ENCODE data around the gene XPO1. TPM values are rescaled to one million over a fixed set of nuclear protein-coding genes. Genes with fewer than 3 reads are reported as not detected.
"Not testable (repeated sequence)": the region's sequence is repeated elsewhere in the genome, so short reads cannot be mapped to it uniquely, and the experiment has no call there.

Gene XPO1
- total RNA-seq, 1 donor from 2014 or later = 103 TPM

- no peak overlapping the region for H3K27ac Mint-ChIP-seq (ENCODE audit: unreplicated experiment)
- TF ChIP-seq, protein P1, sequence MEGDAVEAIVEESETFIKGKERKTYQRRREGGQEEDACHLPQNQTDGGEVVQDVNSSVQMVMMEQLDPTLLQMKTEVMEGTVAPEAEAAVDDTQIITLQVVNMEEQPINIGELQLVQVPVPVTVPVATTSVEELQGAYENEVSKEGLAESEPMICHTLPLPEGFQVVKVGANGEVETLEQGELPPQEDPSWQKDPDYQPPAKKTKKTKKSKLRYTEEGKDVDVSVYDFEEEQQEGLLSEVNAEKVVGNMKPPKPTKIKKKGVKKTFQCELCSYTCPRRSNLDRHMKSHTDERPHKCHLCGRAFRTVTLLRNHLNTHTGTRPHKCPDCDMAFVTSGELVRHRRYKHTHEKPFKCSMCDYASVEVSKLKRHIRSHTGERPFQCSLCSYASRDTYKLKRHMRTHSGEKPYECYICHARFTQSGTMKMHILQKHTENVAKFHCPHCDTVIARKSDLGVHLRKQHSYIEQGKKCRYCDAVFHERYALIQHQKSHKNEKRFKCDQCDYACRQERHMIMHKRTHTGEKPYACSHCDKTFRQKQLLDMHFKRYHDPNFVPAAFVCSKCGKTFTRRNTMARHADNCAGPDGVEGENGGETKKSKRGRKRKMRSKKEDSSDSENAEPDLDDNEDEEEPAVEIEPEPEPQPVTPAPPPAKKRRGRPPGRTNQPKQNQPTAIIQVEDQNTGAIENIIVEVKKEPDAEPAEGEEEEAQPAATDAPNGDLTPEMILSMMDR (IDR thresholded peaks at IDR 0.05; ENCODE audit: partially characterized antibody, unreplicated experiment) = no peak
- no peak for DNase-seq
- peaks cover 2% of the 10 kb centered on the region for H3K9me3 Mint-ChIP-seq (ENCODE audit: unreplicated experiment)
- no peak overlapping the region for H3K4me3 Mint-ChIP-seq (ENCODE audit: unreplicated experiment)
- peaks cover 3% of the 10 kb centered on the region for H3K27me3 Mint-ChIP-seq (ENCODE audit: unreplicated experiment)
- no peaks in the 10 kb centered on the region for H3K36me3 Mint-ChIP-seq (ENCODE audit: unreplicated experiment)
- no peaks in the 10 kb centered on the region for H3K4me1 Mint-ChIP-seq (ENCODE audit: low read depth, unreplicated experiment)
Observed at GRCh38 chr2:61450144-61450543, 88.0 kb downstream of the XPO1 start.

- Mint-ChIP-seq H3K4me3 (ENCODE audit: unreplicated experiment) (no peak overlapping the region), H3K27ac (ENCODE audit: unreplicated experiment) (no peak overlapping the region), H3K4me1 (ENCODE audit: low read depth, unreplicated experiment) (peaks cover 3% of the 10 kb centered on the region), H3K36me3 (ENCODE audit: unreplicated experiment) (no peaks in the 10 kb centered on the region), H3K27me3 (ENCODE audit: unreplicated experiment) (peaks cover 3% of the 10 kb centered on the region), H3K9me3 (ENCODE audit: unreplicated experiment) (peaks cover 4% of the 10 kb centered on the region)
- TF ChIP-seq, protein P1 (IDR thresholded peaks at IDR 0.05; ENCODE audit: partially characterized antibody, unreplicated experiment) = no peak
- DNase-seq = no peak
Observed at GRCh38 chr2:61448229-61448628, 89.9 kb downstream of the XPO1 start.

GRCh38 chr2:61446971-61447370 is 91.2 kb downstream of the XPO1 start:
- not testable (repeated sequence) for H3K27ac Mint-ChIP-seq (ENCODE audit: unreplicated experiment); H3K4me3 Mint-ChIP-seq (ENCODE audit: unreplicated experiment); DNase-seq; H3K27me3 Mint-ChIP-seq (ENCODE audit: unreplicated experiment); H3K9me3 Mint-ChIP-seq (ENCODE audit: unreplicated experiment); H3K36me3 Mint-ChIP-seq (ENCODE audit: unreplicated experiment); H3K4me1 Mint-ChIP-seq (ENCODE audit: low read depth, unreplicated experiment)

- Mint-ChIP-seq H3K36me3 (ENCODE audit: unreplicated experiment) (no peaks in the 10 kb centered on the region), H3K27ac (ENCODE audit: unreplicated experiment) (no peak overlapping the region), H3K9me3 (ENCODE audit: unreplicated experiment) (peaks cover 6% of the 10 kb centered on the region), H3K4me1 (ENCODE audit: low read depth, unreplicated experiment) (peaks cover 7% of the 10 kb centered on the region), H3K4me3 (ENCODE audit: unreplicated experiment) (no peak overlapping the region), H3K27me3 (ENCODE audit: unreplicated experiment) (peaks cover 2% of the 10 kb centered on the region)
- DNase-seq = no peak
- TF ChIP-seq, protein P1 (IDR thresholded peaks at IDR 0.05; ENCODE audit: partially characterized antibody, unreplicated experiment) = no peak
Observed at GRCh38 chr2:61443342-61444041, 94.7 kb downstream of the XPO1 start.

DNA sequence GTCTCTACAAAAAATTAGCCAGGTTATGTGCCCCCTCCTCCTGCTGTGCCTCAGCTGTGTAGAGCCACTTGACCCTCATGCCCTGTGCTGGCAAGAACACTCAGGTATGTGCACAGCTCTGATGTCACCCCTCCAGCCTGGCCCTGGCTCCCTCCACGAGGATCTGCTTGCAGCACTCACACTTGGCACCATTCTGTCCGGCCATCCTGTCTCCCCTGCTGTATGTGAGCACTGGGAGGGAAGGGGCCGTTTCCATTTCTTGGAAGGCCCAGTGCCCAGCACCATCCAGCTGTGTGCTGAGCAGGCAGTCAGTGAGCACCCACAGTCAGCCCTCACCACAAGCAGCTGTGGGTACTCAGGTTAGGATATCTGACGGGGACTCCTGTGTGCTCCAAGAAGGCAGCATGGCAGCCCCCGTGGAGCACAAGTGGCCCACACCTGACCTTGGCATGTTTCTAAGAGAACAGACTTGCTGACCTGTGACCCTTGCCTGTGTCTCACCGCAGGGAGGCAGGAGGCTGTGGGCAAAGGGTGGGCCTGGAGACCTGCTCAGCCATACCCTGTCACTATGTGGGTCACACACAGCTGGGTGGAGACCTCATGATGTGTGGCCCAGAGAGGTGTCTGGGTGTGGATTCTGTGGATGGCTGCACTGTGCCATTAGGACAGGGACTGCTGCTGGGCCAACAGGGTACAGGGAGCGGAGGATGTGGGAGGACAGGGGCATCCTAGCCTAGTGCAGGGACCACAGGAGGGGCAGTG is 98.7 kb downstream of the XPO1 start:
- H3K36me3 Mint-ChIP-seq (ENCODE audit: unreplicated experiment) = peaks cover 6% of the 10 kb centered on the region
- H3K27ac Mint-ChIP-seq (ENCODE audit: unreplicated experiment) = no peak overlapping the region
- peaks cover 2% of the 10 kb centered on the region for H3K27me3 Mint-ChIP-seq (ENCODE audit: unreplicated experiment)
- H3K4me1 Mint-ChIP-seq (ENCODE audit: low read depth, unreplicated experiment) = peaks cover 7% of the 10 kb centered on the region
- no peak overlapping the region for H3K4me3 Mint-ChIP-seq (ENCODE audit: unreplicated experiment)
- H3K9me3 Mint-ChIP-seq (ENCODE audit: unreplicated experiment) = peaks cover 11% of the 10 kb centered on the region
- DNase-seq = no peak
- TF ChIP-seq, protein P1 (IDR thresholded peaks at IDR 0.05; ENCODE audit: partially characterized antibody, unreplicated experiment) = no peak

All from glutamatergic neuron (in vitro differentiated cells).